Peyer's patch (tissue), 4 donors: ENCODE data around the gene GPX4.

Experiments used
- POLR2A ChIP-seq, 2 donors: fragments of 450-650 bp; IDR thresholded peaks; one replicate each; pipeline ENCODE4 v1.5.1; 2017; ENCODE audit warnings: antibody characterized with exemption in 2 of 2, mild to moderate bottlenecking in 2 of 2, moderate library complexity in 2 of 2
- TF ChIP-seq, protein P1 (sequence below), 6 experiments: fragments of 450-650 bp in 4 of 6; fragments of 200-600 bp in 2 of 6; sonication (generic) in 1 of 6; IDR thresholded peaks; one replicate each; pipeline ENCODE4 v1.5.1; 2017 to 2019; ENCODE audit warnings: antibody characterized with exemption in 6 of 6, mild to moderate bottlenecking in 3 of 6, moderate library complexity in 1 of 6

DNA sequence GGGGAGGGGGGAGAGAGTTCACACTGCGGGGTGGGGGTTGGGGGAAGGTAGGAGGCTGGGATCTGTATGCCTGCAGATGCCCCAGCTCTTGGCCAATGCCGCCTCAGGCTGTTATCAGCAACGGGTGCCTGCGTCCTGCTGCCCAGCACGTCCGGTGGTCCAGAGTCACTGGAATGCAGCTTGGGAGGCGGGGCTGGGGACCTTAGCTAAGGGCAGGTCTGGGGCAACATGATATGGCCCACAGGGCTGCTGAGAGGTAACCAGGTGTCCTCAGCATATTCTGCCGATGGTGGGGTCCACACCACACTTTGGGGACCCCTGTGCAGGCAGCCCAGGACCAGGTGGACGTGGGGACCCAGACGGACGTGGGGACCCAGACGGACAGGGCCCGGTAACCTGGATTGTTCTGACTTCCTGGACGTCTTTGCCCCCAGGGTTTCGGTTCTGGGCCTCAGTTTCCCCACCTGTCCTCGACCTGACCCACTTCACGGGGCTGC, 37.5 kb upstream of the GPX4 start:
- TF ChIP-seq, protein P1, sequence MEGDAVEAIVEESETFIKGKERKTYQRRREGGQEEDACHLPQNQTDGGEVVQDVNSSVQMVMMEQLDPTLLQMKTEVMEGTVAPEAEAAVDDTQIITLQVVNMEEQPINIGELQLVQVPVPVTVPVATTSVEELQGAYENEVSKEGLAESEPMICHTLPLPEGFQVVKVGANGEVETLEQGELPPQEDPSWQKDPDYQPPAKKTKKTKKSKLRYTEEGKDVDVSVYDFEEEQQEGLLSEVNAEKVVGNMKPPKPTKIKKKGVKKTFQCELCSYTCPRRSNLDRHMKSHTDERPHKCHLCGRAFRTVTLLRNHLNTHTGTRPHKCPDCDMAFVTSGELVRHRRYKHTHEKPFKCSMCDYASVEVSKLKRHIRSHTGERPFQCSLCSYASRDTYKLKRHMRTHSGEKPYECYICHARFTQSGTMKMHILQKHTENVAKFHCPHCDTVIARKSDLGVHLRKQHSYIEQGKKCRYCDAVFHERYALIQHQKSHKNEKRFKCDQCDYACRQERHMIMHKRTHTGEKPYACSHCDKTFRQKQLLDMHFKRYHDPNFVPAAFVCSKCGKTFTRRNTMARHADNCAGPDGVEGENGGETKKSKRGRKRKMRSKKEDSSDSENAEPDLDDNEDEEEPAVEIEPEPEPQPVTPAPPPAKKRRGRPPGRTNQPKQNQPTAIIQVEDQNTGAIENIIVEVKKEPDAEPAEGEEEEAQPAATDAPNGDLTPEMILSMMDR (IDR thresholded peaks at IDR 0.05), result no peak
- TF ChIP-seq POLR2A (IDR thresholded peaks at IDR 0.05), result no peak
